Body of pancreas (tissue), 4 donors: ENCODE data around the gene TGFB1. TPM values are rescaled to one million over a fixed set of nuclear protein-coding genes. Genes with fewer than 3 reads are reported as not detected.

Source experiments
- ATAC-seq: fragments of 150-250 bp; one replicate; pipeline ENCODE4 v1.9.1; 2016
- DNase-seq, 4 donors: peaks; one replicate each; pipeline ENCODE4 v3.0.0-alpha.2; 2019
- H3K27ac ChIP-seq, 4 donors: fragments of 200-600 bp; sonication (generic); 1 replicate in 3 of 4; 2 replicates in 1 of 4; pipeline versions ENCODE4 v1.5.1 to v1.6.1; 2016 to 2019; ENCODE audit warnings: mild to moderate bottlenecking in 1 of 4, mixed read lengths in 1 of 4, moderate library complexity in 1 of 4
- H3K27me3 ChIP-seq, 2 donors: fragments of 200-600 bp; sonication (generic); one replicate each; pipeline ENCODE4 v1.6.0; 2016; ENCODE audit warnings: mild to moderate bottlenecking in 1 of 2
- H3K36me3 ChIP-seq, 2 donors: fragments of 200-600 bp; sonication (generic); replicated peaks in 1 of 2; 2 replicates each; pipeline ENCODE4 v1.5.1; 2016; ENCODE audit warnings: low read depth in 2 of 2; ENCODE audit not compliant: insufficient read depth in 1 of 2
- H3K4me1 ChIP-seq: fragments of 200-600 bp; sonication (generic); one replicate; pipeline ENCODE4 v1.6.0; 2016
- H3K4me3 ChIP-seq, 2 donors: fragments of 200-600 bp; sonication (generic); 1 replicate in 1 of 2; 2 replicates in 1 of 2; pipeline ENCODE4 v1.5.1; 2016 to 2019
- H3K9me3 ChIP-seq, 3 donors: fragments of 200-600 bp; sonication (generic); 1 replicate in 2 of 3; 2 replicates in 1 of 3; pipeline ENCODE4 v1.5.1; 2016
- CTCF ChIP-seq, 7 experiments: fragments of 450-650 bp in 4 of 7; fragments of 200-600 bp in 3 of 7; sonication (generic) in 3 of 7; IDR thresholded peaks; one replicate each; pipeline ENCODE4 v1.5.1; 2016 to 2019; ENCODE audit warnings: antibody characterized with exemption in 7 of 7
- POLR2A ChIP-seq, 3 donors: fragments of 450-650 bp; IDR thresholded peaks; one replicate each; pipeline ENCODE4 v1.6.1; 2016; ENCODE audit warnings: antibody characterized with exemption in 3 of 3, mild to moderate bottlenecking in 2 of 3
- WGBS, 2 donors: methylation state at CpG; one replicate each; pipeline ENCODE4 v1.1.5; 2017; 5-methylcytosine and 5-hydroxymethylcytosine counted together
- intact Hi-C: fragments of 100-400 bp; cut with DNase I; formaldehyde crosslinking; loops from one replicate; pipeline ENCODE4 v1.15.1; 2023
- total RNA-seq, 2 donors: library from RNA; depleted of rRNA; stranded (reverse); fragments of >200 nt; gene quantifications; one replicate each; pipeline ENCODE4 v1.1.0, GENCODE V29; 2016

The TGFB1 gene
- total RNA-seq, 2 donors from 2014 or later, result 7.8 to 17.1 TPM

GRCh38 chr19:41304706-41305483 lies 48.8 kb downstream of the TGFB1 start:
- Histone ChIP-seq H3K27me3 (no peaks in the 10 kb centered on the region), H3K4me3 (no peak overlapping the region), H3K9me3 (no peaks in the 10 kb centered on the region), H3K36me3 (peaks cover 23 to 34% of the 10 kb centered on the region in 2 donors), H3K4me1 (peaks cover 17% of the 10 kb centered on the region), H3K27ac (no peak overlapping the region)
- intact Hi-C loops, result no loop called here
- ATAC-seq (no peak), DNase-seq (no peak)
- no peak for TF ChIP-seq POLR2A (IDR thresholded peaks at IDR 0.05)
- no peak for TF ChIP-seq CTCF (IDR thresholded peaks at IDR 0.05)
- WGBS, 2 donors, result 73 to 79% methylated on average over 3 to 4 of the region's 4 CpGs

GRCh38 chr19:41303954-41304353 lies 49.8 kb downstream of the TGFB1 start:
- Histone ChIP-seq H3K4me1 (peaks cover 12% of the 10 kb centered on the region), H3K9me3 (no peaks in the 10 kb centered on the region), H3K27me3 (no peaks in the 10 kb centered on the region), H3K4me3 (no peak overlapping the region), H3K36me3 (peaks cover 23 to 36% of the 10 kb centered on the region in 2 donors), H3K27ac (no peak overlapping the region)
- intact Hi-C loops, result no loop called here
- DNase-seq (no peak), ATAC-seq (no peak)
- TF ChIP-seq POLR2A (IDR thresholded peaks at IDR 0.05) (no peak), CTCF (IDR thresholded peaks at IDR 0.05) (no peak)
- WGBS, 2 donors, result 88 to 100% methylated on average over 4 to 13 of the region's 14 CpGs

- no peak overlapping the region for H3K27ac ChIP-seq
- no peak for DNase-seq
- peaks cover 23 to 36% of the 10 kb centered on the region in 2 donors for H3K36me3 ChIP-seq
- intact Hi-C loops, result no loop called here
- 75 to 87% methylated on average over 17 to 18 of the region's 21 CpGs for WGBS, 2 donors
- no peaks in the 10 kb centered on the region for H3K9me3 ChIP-seq
- H3K27me3 ChIP-seq, result no peaks in the 10 kb centered on the region
- no peak for ATAC-seq
- H3K4me3 ChIP-seq, result no peak overlapping the region
- H3K4me1 ChIP-seq, result peaks cover 8% of the 10 kb centered on the region
- no peak for TF ChIP-seq POLR2A (IDR thresholded peaks at IDR 0.05)
- TF ChIP-seq CTCF (IDR thresholded peaks at IDR 0.05), result no peak
Measured at GRCh38 chr19:41302624-41303351, 50.9 kb downstream of the TGFB1 start.

GRCh38 chr19:41300555-41300954 lies 53.2 kb downstream of the TGFB1 start:
- H3K9me3 ChIP-seq, result no peaks in the 10 kb centered on the region
- intact Hi-C loops, result no loop called here
- H3K27me3 ChIP-seq, result no peaks in the 10 kb centered on the region
- peaks cover 19 to 31% of the 10 kb centered on the region in 2 donors for H3K36me3 ChIP-seq
- H3K4me1 ChIP-seq, result peaks cover 20% of the 10 kb centered on the region
- H3K4me3 ChIP-seq, result no peak overlapping the region
- ATAC-seq (no peak), DNase-seq (no peak)
- peak overlapping the region in 2 of 4 donors; percentile 59 to 72 for H3K27ac ChIP-seq
- 88 to 98% methylated on average over 6 of the region's 6 CpGs for WGBS, 2 donors
- TF ChIP-seq POLR2A (IDR thresholded peaks at IDR 0.05) (no peak), CTCF (IDR thresholded peaks at IDR 0.05) (no peak)
